Gastrocnemius medialis (tissue), 4 donors: ENCODE data around the gene NLRP2B.

ENCODE experiments used
- CTCF ChIP-seq, 5 experiments: fragments of 450-650 bp in 3 of 5; fragments of 200-600 bp in 2 of 5; sonication (generic) in 2 of 5; IDR thresholded peaks in 4 of 5; conservative IDR thresholded peaks in 1 of 5; 1 replicate in 4 of 5; 2 replicates in 1 of 5; pipeline ENCODE4 v1.5.1; 2016 to 2019; ENCODE audit warnings: antibody characterized with exemption in 5 of 5, mild to moderate bottlenecking in 3 of 5, moderate library complexity in 3 of 5
- POLR2A ChIP-seq, 2 donors: fragments of 450-650 bp; IDR thresholded peaks; one replicate each; pipeline ENCODE4 v1.6.1; 2017; ENCODE audit warnings: antibody characterized with exemption in 2 of 2, mild to moderate bottlenecking in 2 of 2, moderate library complexity in 2 of 2

GRCh38 chrX:57680160-57680559, at the start of gene NLRP2B:
- TF ChIP-seq POLR2A (IDR thresholded peaks at IDR 0.05) (no peak), CTCF (IDR thresholded peaks at IDR 0.05 in 4 of 5, conservative IDR thresholded peaks at IDR 0.05 in 1 of 5) (no peak)
